Rectal smooth muscle tissue (tissue), 1 donor: ENCODE data around the gene HOXB2.

Experiments
- H3K27ac ChIP-seq: one replicate; pipeline ENCODE4 v1.7.0; 2013; ENCODE audit warnings: low read depth, low read length, inconsistent platforms
- H3K27me3 ChIP-seq: one replicate; pipeline ENCODE4 v1.7.0; 2013; ENCODE audit warnings: low read length; ENCODE audit not compliant: control insufficient read depth, insufficient read depth
- H3K36me3 ChIP-seq: one replicate; pipeline ENCODE4 v1.7.0; 2013; ENCODE audit warnings: low read length; ENCODE audit not compliant: control insufficient read depth, insufficient read depth
- H3K4me1 ChIP-seq: one replicate; pipeline ENCODE4 v1.7.0; 2013; ENCODE audit warnings: low read length; ENCODE audit not compliant: control insufficient read depth, insufficient read depth
- H3K4me3 ChIP-seq: one replicate; pipeline ENCODE4 v1.7.0; 2013; ENCODE audit warnings: low read length
- H3K9ac ChIP-seq: one replicate; pipeline ENCODE4 v1.7.0; 2013; ENCODE audit warnings: low read length

The HOXB2 gene

DNA sequence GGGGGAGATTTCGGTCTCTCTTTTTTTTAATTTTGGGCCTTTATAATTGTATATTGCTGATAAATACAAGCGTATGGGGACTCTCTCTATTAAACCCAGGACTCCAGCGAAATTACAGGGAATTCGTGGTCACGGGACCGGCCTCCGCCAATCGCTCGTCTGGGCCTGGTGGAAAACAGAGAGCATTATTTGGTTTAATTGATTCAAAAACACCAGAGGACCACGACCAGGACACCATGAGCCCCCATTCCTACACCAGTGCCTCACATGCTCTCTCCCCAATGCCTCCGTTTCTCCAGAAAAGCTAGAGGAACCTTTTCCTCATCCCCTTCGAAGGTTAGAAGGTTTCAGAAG lies at the start of gene HOXB2:
HOXB2 (minus strand) TSS at position 88 of the 354 bp plus-strand sequence. CDS start 198 bp downstream, outside the sequence.
- Histone ChIP-seq H3K9ac (peak within 1 kb of the TSS; percentile 66), H3K27me3 (no peaks in the 10 kb centered on the region), H3K27ac (peak within 1 kb of the TSS; percentile 98), H3K36me3 (no peaks in the 10 kb centered on the region), H3K4me1 (peaks cover 45% of the 10 kb centered on the region), H3K4me3 (peak within 1 kb of the TSS; percentile 85)

- peaks cover 2% of the 10 kb centered on the region for H3K27me3 ChIP-seq
- H3K36me3 ChIP-seq: no peaks in the 10 kb centered on the region
- peak overlapping the region; percentile 90 for H3K27ac ChIP-seq
- H3K4me1 ChIP-seq: peaks cover 21% of the 10 kb centered on the region
- peak overlapping the region; percentile 94 for H3K4me3 ChIP-seq
- no peak overlapping the region for H3K9ac ChIP-seq
Observed at GRCh38 chr17:48593840-48594537, 49.1 kb upstream of the HOXB2 start.

- Histone ChIP-seq H3K4me1 (peaks cover 21% of the 10 kb centered on the region), H3K27ac (peak within 1 kb of the TSS; percentile 90), H3K4me3 (peak within 1 kb of the TSS; percentile 94), H3K36me3 (no peaks in the 10 kb centered on the region), H3K27me3 (no peaks in the 10 kb centered on the region), H3K9ac (no peak within 1 kb of the TSS)
Observed at GRCh38 chr17:48593126-48593829, 48.4 kb upstream of the HOXB2 start, which contains the start of gene HOXB5. Gene HOXB5 (minus strand): TSS chr17:48593779. CDS start chr17:48593682, 97 bp downstream.

GRCh38 chr17:48592577-48592976 lies 47.7 kb upstream of the HOXB2 start:
- H3K27ac ChIP-seq: peak overlapping the region; percentile 90
- H3K4me1 ChIP-seq: peaks cover 21% of the 10 kb centered on the region
- H3K9ac ChIP-seq: no peak overlapping the region
- H3K36me3 ChIP-seq: no peaks in the 10 kb centered on the region
- H3K4me3 ChIP-seq: peak overlapping the region; percentile 94
- no peaks in the 10 kb centered on the region for H3K27me3 ChIP-seq

- H3K9ac ChIP-seq: no peak overlapping the region
- H3K36me3 ChIP-seq: no peaks in the 10 kb centered on the region
- no peaks in the 10 kb centered on the region for H3K27me3 ChIP-seq
- peak overlapping the region; percentile 90 for H3K27ac ChIP-seq
- H3K4me3 ChIP-seq: peak overlapping the region; percentile 94
- H3K4me1 ChIP-seq: peaks cover 25% of the 10 kb centered on the region
Observed at GRCh38 chr17:48592057-48592514, 47.2 kb upstream of the HOXB2 start.

GRCh38 chr17:48591255-48592056 lies 46.5 kb upstream of the HOXB2 start:
- Histone ChIP-seq H3K36me3 (no peaks in the 10 kb centered on the region), H3K27me3 (no peaks in the 10 kb centered on the region), H3K27ac (peak overlapping the region; percentile 90), H3K9ac (peak overlapping the region; percentile 5), H3K4me1 (peaks cover 28% of the 10 kb centered on the region), H3K4me3 (peak overlapping the region; percentile 94)

GRCh38 chr17:48590607-48591161 lies 45.8 kb upstream of the HOXB2 start:
- H3K27me3 ChIP-seq: no peaks in the 10 kb centered on the region
- H3K4me1 ChIP-seq: peaks cover 25% of the 10 kb centered on the region
- H3K4me3 ChIP-seq: peak overlapping the region; percentile 94
- H3K27ac ChIP-seq: peak overlapping the region; percentile 90
- no peaks in the 10 kb centered on the region for H3K36me3 ChIP-seq
- peak overlapping the region; percentile 5 for H3K9ac ChIP-seq

GRCh38 chr17:48589831-48590606 lies 45.1 kb upstream of the HOXB2 start, which contains the start of gene HOXB3:
Gene HOXB3 (minus strand): TSS chr17:48590241. CDS start chr17:48552474, 37,767 bp downstream.
- H3K27ac ChIP-seq: peak within 1 kb of the TSS; percentile 90
- peak within 1 kb of the TSS; percentile 19 for H3K9ac ChIP-seq
- H3K4me3 ChIP-seq: peak within 1 kb of the TSS; percentile 94
- H3K4me1 ChIP-seq: peaks cover 18% of the 10 kb centered on the region
- no peaks in the 10 kb centered on the region for H3K27me3 ChIP-seq
- no peaks in the 10 kb centered on the region for H3K36me3 ChIP-seq

DNA sequence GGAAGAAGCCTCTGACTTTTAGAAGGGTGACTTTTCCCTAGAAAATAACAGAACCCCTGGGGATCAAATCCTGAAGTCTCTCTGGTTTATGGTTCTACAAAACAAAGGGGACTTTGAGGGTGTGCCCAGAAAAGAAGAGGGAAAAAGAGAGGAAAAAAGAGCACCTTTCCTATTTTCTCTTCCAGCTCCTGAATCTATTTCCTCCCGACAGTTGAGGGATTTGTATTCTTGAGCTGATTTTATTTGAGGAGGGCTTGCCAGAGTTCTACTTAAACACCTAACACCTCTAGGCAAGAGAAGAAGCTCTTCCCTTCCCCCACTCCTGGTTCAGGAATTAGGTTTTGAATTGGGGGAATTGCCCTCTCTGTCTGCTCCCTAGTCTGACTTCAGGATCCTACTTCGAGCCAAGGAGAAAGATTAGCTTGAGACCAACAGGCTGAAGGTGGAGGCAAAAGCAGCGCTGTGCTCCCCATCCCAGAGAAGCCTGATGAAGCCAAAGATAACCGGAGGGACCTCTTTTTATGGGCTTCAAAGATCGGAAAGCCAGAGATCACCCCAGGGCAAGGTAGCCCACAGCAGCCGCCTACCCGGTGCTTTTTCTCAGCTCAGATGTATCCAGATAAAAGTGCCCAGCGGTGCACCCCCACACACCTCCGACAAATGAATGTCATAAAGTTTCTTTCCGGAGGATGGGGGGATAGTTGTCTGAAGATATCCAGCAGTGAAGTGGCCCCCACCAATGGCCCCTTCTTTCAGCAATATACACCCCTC lies 44.3 kb upstream of the HOXB2 start:
- Histone ChIP-seq H3K4me3 (peak overlapping the region; percentile 94), H3K9ac (peak overlapping the region; percentile 19), H3K27ac (peak overlapping the region; percentile 90), H3K4me1 (peaks cover 18% of the 10 kb centered on the region), H3K36me3 (no peaks in the 10 kb centered on the region), H3K27me3 (no peaks in the 10 kb centered on the region)

- Histone ChIP-seq H3K27ac (peak overlapping the region; percentile 90), H3K36me3 (no peaks in the 10 kb centered on the region), H3K9ac (no peak overlapping the region), H3K27me3 (no peaks in the 10 kb centered on the region), H3K4me3 (peak overlapping the region; percentile 94), H3K4me1 (peaks cover 24% of the 10 kb centered on the region)
Observed at GRCh38 chr17:48588528-48588927, 43.6 kb upstream of the HOXB2 start.

DNA sequence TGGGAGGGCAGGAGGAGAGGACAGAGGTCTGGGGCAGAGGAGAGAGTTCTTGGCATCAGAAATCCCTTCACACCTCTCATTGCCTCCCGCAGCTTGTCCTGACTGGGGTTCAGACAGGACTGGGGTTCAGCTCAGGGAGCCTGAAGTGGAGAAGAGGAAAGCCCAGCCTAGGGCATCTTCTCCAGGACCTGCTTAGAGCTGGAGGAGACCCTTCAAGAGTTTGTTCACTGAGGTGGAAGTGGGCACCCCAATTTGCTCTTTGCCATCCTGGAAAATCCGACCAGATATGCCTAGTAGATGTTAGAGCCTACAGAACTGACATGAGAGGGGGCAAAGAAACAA lies 43.1 kb upstream of the HOXB2 start:
- Histone ChIP-seq H3K9ac (no peak overlapping the region), H3K4me1 (peaks cover 29% of the 10 kb centered on the region), H3K4me3 (peak overlapping the region; percentile 94), H3K27me3 (no peaks in the 10 kb centered on the region), H3K36me3 (no peaks in the 10 kb centered on the region), H3K27ac (peak overlapping the region; percentile 90)
